ENCODE results near the gene MAGI1.

Gene MAGI1

DNA sequence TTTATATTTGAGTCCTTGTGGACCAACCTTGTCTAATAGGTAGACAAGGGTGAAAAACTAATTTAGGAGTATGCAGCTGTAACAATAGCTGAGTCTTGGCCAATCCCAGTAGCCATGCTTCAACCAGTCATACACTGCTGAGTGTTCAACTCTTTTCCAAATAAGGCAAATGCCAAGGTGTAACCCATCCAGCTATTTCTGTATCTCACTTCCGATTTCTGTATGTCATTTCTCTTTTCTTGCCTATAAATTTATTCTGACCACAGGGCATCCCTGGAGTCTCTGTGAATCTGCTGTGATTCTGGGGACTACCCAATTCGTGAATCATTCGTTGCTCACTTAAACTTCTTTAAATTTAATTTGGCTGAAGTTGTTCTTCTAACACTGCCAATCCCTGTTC lies 93.2 kb downstream of the MAGI1 start:
- TF ChIP-seq, protein P1, sequence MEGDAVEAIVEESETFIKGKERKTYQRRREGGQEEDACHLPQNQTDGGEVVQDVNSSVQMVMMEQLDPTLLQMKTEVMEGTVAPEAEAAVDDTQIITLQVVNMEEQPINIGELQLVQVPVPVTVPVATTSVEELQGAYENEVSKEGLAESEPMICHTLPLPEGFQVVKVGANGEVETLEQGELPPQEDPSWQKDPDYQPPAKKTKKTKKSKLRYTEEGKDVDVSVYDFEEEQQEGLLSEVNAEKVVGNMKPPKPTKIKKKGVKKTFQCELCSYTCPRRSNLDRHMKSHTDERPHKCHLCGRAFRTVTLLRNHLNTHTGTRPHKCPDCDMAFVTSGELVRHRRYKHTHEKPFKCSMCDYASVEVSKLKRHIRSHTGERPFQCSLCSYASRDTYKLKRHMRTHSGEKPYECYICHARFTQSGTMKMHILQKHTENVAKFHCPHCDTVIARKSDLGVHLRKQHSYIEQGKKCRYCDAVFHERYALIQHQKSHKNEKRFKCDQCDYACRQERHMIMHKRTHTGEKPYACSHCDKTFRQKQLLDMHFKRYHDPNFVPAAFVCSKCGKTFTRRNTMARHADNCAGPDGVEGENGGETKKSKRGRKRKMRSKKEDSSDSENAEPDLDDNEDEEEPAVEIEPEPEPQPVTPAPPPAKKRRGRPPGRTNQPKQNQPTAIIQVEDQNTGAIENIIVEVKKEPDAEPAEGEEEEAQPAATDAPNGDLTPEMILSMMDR (IDR thresholded peaks at IDR 0.05; ENCODE audit: insufficient read depth, low read depth, low read length, missing control alignments) = no peak
- H3K4me3 ChIP-seq (ENCODE audit: low read length) = no peak overlapping the region

DNA sequence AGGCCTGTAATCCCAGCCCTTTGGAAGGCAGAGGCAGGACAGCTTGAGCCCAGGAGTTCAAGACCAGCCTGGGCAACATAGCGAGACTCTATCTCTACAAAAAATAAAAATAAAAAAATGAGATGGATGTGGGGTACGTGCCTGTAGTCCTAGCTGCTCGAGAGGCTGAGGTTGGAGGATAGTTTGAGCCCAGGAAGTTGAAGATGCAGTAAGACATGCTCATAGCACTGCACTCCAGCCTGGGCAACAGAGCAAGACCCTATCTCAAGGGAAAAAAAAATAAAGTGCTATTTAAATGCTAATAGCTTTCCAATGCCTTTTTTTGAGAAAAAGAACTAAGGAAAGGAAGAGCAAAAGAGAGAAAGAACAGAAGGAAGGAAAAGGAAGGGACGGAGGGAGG lies 94.5 kb downstream of the MAGI1 start:
- DNase-seq (ENCODE audit: low read depth) = no peak
- TF ChIP-seq, protein P1 (IDR thresholded peaks at IDR 0.05; ENCODE audit: insufficient read depth, low read depth, low read length, missing control alignments) = no peak
- no peak overlapping the region for H3K4me3 ChIP-seq (ENCODE audit: low read length)

More for the DNA sequence above, 93.2 kb downstream of the MAGI1 start:
- no peak for DNase-seq (ENCODE audit: low read depth)

DNA sequence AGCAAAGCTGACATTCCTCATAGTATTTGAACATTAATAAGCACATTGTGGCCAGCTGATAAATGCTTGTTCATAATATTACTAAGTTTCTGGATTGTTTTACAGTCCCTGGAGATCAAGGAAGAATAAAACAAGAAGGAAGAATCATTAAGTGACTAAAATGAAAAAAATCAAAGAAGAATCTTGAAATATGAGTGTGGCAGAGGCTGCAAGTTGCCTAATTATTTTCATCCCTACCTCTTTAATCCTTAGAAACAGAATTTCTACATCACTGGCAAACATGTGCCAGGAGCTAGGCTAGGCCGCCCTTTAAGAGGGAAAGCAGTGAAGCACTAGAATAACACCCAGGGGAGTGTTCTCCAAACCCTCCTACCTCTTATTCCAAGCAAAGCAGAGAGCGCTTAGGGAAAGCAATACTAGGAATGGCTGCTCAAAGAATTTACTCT lies 98.9 kb downstream of the MAGI1 start:
- TF ChIP-seq, protein P1 (IDR thresholded peaks at IDR 0.05; ENCODE audit: insufficient read depth, low read depth, low read length, missing control alignments) = no peak
- DNase-seq (ENCODE audit: low read depth) = no peak
- H3K4me3 ChIP-seq (ENCODE audit: low read length) = no peak overlapping the region

DNA sequence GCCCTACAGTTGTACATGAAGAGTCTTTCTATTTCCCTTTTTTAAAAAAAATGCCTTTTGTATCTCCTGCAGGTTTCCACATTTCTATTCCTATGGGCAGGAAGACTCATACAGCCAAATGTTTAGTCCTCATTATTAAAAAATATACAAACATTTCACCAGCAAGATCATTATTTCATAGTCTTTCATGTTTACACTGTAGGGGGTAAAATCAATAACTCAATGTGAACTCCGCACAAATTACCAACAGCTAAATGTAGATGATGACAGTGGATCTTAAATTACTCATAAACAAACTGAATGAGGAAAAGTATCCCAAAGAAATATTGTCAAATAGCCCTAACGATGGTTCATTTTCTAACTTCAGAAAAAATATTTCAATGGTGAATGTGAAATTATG lies 99.5 kb downstream of the MAGI1 start:
- TF ChIP-seq, protein P1 (IDR thresholded peaks at IDR 0.05; ENCODE audit: insufficient read depth, low read depth, low read length, missing control alignments) = no peak
- DNase-seq (ENCODE audit: low read depth) = no peak
- no peak overlapping the region for H3K4me3 ChIP-seq (ENCODE audit: low read length)

DNA sequence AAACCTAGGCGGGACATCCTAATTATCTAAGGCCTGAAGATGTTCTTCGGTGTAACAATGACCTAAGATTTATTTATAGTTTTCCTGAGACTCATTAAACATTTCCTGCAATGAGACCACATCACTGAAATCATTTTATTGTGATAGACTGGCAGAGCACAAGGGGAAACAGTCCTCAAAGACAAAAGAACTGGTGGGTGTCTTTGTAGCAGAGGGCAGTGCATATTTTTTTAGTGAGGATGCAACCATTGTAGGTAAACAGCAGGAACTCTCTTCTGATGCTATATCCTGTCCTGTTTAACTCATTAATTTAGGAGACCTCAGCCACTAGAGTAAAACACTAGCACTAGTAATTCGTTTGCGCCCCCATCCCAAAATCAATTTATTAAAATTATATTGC lies 100.0 kb downstream of the MAGI1 start:
- DNase-seq (ENCODE audit: low read depth) = no peak
- TF ChIP-seq, protein P1 (IDR thresholded peaks at IDR 0.05; ENCODE audit: insufficient read depth, low read depth, low read length, missing control alignments) = no peak
- H3K4me3 ChIP-seq (ENCODE audit: low read length) = no peak overlapping the region

DNA sequence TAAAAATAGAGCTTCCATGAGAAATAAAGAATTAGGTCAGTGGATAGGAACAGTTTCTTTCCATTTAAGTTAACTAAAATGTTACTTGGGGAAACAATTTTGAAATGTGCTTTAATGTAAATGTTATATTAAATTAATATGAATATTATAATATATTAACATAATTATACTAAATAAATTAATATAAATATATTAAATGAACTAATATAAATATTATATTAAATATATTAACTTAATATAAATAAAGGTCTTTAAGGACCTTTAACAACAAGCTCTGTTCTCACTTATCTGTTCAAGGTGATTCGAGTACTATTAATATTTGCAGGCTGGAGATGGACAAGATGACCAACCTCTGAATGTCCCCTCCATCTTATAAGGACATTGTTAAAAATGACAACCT lies 100.6 kb downstream of the MAGI1 start:
- H3K4me3 ChIP-seq (ENCODE audit: low read length) = no peak overlapping the region
- TF ChIP-seq, protein P1 (IDR thresholded peaks at IDR 0.05; ENCODE audit: insufficient read depth, low read depth, low read length, missing control alignments) = no peak
- DNase-seq (ENCODE audit: low read depth) = no peak

DNA sequence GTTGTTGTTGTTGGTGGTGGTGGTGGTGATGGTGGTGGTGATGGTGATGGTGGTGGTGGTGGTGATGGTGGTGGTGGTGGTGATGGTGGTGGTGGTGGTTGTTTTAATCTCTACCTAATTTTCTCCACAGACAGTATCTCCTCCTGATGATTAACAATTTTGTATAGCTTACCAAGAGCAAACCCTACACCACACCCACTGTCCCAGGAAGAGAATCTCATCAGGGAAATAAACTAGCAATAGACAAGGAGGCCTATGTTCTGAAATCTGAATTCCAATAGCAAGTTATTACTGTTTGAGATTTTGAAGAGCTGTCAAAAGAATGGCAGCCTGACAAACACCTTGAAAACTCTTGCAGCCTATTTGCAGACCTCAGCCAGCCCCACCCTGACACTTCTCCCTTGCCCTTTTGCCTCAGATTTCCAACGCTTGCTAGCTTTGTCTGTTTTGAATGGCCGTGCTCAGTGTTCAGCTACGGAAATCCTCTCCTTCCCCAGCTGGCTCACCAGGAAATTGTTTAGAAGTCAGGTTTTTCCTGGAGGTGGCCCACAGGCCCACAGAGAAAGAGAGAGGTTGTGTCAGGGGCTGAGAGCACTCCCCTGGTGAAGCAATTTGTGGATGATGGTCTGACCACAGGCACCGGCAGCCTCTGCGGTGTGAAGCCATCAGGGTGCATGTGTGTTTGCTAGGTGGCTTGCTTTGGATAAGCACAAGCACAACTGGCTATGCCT lies 101.6 kb downstream of the MAGI1 start:
- DNase-seq (ENCODE audit: low read depth) = no peak
- TF ChIP-seq, protein P1 (IDR thresholded peaks at IDR 0.05; ENCODE audit: insufficient read depth, low read depth, low read length, missing control alignments) = no peak
- no peak overlapping the region for H3K4me3 ChIP-seq (ENCODE audit: low read length)

All from epithelial cell of esophagus (primary cell).